Epithelial cell of esophagus (primary cell): Measurements from ENCODE around the gene UPF3A.
"Not testable (repeated sequence)": the region's sequence is repeated elsewhere in the genome, so short reads cannot be mapped to it uniquely, and the experiment has no call there.

ENCODE experiments used
- DNase-seq: peaks from one replicate; pipeline ENCODE4 v3.0.0; 2010; ENCODE audit warnings: low read depth
- H3K4me3 ChIP-seq: 2 replicates; pipeline ENCODE4 v1.5.1; 2011; ENCODE audit warnings: mild to moderate bottlenecking, low read length, control low read depth
- TF ChIP-seq, protein P1 (sequence below): IDR thresholded peaks from 2 replicates; pipeline ENCODE4 v1.5.1; 2011; ENCODE audit warnings: low read depth, mild to moderate bottlenecking, low read length, control low read depth, inconsistent platforms; ENCODE audit not compliant: insufficient read depth; ENCODE audit errors: missing control alignments

Gene UPF3A

DNA sequence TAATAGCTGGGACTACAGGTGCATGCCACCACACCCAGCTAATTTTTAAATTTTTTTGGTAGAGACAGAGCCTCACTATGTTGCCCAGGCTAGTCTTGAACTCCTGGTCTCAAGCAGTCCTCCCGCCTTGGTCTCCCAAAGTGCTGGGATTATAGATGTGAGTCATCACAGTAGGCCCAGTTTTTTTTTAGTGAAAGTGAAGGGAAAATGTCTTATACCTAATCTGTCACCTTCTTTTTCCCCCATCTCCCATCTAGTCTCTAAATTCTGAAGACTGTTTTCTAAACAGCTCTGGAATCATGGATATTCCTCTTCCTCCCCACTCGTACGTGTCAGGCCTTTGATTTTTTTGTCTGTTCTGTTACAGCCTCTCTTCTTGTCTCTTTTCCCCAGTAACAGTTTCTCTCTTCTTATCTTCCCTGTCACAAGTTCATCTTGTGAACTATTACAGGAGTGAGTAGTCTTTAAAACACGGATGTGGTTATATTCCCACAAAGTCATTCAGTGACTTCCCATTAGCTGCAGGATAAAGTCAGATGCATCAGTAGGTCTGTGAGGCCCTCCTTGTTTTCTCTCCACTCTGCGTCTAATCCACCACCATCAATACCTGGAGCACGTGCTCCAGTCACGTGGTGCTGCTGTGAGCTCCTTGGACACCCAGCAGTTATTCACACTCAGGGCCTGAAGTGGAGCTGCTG lies 43.8 kb upstream of the UPF3A start:
- no peak overlapping the region for H3K4me3 ChIP-seq
- DNase-seq = no peak
- TF ChIP-seq, protein P1, sequence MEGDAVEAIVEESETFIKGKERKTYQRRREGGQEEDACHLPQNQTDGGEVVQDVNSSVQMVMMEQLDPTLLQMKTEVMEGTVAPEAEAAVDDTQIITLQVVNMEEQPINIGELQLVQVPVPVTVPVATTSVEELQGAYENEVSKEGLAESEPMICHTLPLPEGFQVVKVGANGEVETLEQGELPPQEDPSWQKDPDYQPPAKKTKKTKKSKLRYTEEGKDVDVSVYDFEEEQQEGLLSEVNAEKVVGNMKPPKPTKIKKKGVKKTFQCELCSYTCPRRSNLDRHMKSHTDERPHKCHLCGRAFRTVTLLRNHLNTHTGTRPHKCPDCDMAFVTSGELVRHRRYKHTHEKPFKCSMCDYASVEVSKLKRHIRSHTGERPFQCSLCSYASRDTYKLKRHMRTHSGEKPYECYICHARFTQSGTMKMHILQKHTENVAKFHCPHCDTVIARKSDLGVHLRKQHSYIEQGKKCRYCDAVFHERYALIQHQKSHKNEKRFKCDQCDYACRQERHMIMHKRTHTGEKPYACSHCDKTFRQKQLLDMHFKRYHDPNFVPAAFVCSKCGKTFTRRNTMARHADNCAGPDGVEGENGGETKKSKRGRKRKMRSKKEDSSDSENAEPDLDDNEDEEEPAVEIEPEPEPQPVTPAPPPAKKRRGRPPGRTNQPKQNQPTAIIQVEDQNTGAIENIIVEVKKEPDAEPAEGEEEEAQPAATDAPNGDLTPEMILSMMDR = no peak

DNA sequence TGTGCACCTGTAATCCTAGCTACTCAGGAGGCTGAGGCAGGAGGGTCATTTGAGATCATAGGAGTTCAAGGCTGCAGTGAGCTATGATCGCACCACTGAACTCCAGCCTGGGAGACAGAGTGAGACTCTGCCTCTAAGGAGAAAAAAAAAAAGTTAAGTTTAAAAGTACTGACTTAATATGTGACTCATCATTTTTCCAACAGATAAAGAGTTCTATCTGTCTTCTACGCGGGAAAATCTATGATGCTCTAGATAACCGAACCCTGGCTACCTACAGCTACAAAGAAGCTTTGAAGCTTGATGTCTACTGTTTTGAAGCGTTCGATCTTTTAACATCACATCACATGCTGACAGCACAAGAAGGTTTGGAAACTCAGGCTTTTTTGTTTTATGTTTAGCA lies 39.5 kb upstream of the UPF3A start:
- TF ChIP-seq, protein P1 = no peak
- no peak for DNase-seq
- H3K4me3 ChIP-seq = no peak overlapping the region

DNA sequence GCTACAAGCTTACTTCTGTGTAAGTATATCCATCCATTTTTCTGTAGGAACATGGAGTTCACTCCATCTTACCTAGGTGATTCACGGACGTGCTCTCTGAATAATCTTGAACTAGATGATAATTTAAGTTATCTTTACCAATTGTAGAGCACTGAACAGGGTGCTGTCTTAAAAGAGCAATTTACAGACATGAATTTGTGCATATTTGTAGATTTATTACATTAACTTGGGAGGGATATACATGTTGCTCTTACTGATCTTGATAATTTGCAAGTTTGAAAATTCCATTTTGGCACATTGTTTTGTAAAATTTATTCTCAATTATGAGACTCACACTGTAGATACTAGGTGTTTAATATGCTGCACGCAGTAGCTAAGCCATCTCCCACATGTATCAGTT lies 37.4 kb upstream of the UPF3A start:
- DNase-seq = no peak
- TF ChIP-seq, protein P1 = no peak
- no peak overlapping the region for H3K4me3 ChIP-seq

DNA sequence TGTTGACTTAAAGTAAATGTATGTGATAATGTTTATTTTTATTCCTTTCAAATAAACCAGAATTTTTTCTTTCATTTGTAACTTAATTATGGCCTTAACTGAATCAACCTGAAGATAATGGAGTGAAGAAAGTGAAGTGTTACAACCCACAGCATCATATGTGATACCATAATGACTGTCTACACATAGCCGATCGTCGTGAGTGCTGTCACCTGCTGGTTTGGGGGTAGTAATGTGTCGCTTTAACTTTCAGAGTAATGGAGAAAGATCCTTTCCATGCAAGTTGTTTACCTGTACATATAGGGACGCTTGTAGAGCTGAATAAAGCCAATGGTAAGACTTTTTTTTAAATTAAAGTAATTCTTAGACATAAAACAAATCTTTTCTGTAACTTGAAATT lies 36.8 kb upstream of the UPF3A start:
- TF ChIP-seq, protein P1 = no peak
- H3K4me3 ChIP-seq = no peak overlapping the region
- no peak for DNase-seq

DNA sequence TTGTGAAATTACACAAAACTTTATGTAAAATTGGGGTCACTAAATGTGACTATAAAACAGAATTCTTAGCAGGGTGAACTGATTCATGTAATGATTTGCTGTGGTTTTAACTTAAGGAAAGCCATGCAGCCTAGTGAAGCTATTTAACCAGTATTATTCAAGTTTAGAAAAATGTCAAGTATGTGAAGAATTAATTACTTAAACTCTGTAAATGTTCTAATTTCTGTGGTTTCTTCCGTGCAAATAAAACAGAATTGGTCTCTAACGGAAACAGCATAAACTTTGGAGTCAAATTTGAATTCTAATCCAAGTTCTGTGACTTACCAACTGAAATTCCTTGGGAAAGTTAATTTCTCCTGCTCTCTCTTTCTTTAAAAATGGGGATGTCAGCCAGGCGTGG lies 33.4 kb upstream of the UPF3A start:
- TF ChIP-seq, protein P1 = no peak

DNA sequence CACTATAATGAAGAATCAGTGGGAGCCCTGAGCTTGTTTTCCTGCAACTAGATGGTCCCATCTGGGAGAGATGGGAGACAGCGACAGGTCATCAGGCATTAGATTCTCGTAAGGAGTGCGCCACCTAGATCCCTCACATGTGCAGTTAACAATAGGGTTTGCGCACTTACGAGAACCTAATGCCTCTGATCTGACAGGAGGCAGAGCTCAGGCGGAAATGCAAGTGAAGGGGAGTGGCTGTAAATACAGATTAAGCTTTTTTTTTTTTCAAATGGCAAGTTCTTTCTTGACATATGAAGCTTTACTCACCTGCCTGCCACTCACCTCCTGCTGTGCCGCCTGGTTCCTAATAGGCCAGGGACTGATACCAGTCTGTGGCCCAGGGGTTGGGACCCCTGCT lies 32.3 kb upstream of the UPF3A start:
- peak; percentile 20 for DNase-seq
- H3K4me3 ChIP-seq = no peak overlapping the region
- TF ChIP-seq, protein P1 = no peak

More for the DNA sequence above, 33.4 kb upstream of the UPF3A start:
- H3K4me3 ChIP-seq = no peak overlapping the region
- no peak for DNase-seq

DNA sequence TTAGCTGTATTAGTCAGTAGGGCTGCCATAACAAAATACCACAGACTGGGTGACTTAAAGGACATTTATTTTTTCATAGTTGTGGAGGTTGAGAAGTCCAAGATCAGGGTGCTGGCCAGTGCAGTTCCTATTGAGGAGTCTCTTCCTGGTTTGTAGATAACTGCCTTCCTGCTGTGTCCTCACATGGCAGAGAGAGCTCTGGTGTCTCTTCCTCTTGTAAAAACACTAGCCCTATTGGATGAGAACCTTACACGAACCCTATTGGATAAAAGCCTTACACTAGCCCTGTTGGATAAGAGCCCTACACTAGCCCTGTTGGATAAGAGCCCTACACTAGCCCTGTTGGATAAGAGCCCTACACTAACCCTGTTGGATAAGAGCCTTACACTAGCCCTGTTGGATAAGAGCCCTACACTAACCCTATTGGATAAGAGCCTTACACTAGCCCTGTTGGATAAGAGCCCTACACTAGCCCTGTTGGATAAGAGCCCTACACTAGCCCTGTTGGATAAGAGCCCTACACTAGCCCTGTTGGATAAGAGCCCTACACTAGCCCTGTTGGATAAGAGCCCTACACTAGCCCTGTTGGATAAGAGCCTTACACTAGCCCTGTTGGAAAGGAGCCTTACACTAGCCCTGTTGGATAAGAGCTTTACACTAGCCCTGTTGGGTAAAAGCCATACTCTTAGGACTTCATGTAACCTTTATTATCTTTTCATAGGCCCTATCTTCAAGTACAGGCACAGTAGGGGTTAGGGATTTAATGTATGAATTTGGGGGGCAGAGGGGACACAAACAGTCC lies 29.6 kb upstream of the UPF3A start:
- not testable (repeated sequence) for DNase-seq, H3K4me3 ChIP-seq
